Fibroblast of upper back skin (primary cell): Measurements from ENCODE around the gene ZNF541.

Experiments used
- DNase-seq: peaks from one replicate; pipeline ENCODE4 v3.0.0-alpha.2; 2013

ZNF541 gene

DNA sequence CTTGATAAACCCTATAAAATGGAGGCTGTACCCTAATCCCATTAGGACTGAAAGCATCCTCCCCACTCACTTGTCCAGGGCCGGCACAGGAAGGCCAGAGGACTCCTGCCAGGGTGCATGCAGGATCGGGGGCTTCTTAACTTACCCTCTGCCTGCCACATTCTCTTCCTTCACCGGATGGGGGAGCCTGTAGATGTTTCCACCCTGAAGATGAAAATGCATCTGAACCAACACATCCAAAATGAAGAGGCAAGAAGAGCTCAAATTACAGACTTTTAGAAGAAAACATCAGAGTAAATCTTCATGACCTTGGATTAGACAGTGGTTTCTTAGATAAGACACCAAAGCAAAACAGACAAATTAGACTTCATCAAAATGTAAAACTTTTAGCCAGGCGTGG lies 32.2 kb downstream of the ZNF541 start:
- peak; percentile 47 for DNase-seq

DNA sequence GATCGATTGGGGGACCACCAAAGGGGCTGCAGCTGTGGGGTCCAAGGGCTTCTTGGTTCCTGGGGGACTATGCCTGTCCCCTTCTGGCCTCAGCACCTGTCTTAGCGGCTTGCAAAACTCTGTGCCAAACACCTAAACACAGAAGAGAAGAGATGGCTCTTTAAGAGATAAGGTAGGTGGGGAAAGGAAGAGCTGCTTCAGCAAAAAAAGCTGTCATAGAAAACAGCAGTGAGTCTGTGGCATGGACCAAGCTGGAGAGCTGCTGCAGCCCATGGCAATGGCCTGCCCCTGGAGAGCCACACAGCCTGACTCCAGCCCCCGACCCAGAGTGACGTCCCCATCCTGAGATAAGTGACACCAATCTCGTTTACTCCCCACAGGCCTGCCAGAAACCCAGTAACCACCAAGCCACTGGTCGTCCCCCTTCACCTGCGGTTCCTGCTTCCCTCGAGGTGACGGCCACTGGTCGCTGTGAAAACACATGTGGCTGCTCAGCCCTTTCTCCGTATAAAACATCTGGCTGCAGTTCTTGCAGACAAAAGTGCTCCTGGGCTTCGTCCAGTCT lies 33.1 kb downstream of the ZNF541 start:
- DNase-seq = no peak

DNA sequence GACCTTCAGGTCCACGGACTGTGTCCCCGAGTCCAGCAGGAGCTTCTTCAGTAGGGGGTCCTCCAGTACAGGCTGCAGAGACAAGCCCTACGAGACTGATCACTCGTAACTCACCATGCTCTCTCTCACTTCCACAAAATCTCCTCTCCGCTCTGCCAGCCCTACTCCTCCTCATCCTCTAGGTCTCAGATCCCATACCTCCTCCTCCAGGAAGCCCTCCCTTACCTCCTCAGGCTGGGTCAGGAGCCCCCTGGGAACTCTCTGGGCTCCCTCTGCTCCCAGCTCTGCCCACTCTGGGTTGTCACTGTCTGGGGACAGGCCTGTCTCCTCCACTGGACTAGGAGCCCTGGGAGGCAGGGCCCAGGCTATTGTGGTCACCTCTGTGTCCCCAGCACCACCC lies 34.1 kb downstream of the ZNF541 start:
- no peak for DNase-seq

DNA sequence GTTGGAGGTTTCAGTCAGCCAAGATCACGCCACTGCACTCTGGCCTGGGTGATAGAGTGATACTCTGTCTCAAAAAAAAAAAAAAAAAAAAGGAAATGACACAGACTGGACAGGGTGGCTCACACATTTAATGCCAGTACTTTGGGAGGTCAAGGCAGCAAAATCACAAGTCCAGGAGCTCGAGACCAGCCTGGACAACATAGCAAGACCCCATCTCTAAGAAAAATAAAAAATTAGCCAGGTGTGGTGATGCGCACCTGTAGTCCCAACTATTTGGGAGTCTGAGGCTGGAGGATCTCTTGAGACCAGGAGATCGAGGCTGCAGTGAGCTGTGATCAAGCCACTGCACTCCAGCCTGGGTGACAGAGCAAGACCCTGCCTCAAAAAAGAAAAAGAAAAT lies 35.5 kb downstream of the ZNF541 start:
- DNase-seq = no peak

DNA sequence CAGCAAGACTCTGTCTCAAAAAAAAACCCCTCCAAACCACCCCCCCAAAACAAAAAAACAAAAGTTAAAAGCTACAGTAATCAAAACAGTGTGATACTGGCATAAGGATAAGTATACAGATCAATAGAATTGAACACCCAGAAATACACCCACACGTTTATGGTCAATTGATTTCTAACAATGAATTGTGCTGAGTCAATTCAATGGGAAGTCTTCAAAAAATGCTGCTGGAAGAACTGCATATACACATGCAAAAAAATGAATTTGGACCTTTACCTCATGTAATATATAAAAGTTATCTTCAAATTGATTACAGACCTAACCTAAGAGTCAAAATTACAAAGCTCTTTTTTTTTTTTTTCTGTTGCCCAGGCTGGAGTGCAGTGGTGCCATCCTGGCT lies 38.3 kb downstream of the ZNF541 start:
- no peak for DNase-seq

DNA sequence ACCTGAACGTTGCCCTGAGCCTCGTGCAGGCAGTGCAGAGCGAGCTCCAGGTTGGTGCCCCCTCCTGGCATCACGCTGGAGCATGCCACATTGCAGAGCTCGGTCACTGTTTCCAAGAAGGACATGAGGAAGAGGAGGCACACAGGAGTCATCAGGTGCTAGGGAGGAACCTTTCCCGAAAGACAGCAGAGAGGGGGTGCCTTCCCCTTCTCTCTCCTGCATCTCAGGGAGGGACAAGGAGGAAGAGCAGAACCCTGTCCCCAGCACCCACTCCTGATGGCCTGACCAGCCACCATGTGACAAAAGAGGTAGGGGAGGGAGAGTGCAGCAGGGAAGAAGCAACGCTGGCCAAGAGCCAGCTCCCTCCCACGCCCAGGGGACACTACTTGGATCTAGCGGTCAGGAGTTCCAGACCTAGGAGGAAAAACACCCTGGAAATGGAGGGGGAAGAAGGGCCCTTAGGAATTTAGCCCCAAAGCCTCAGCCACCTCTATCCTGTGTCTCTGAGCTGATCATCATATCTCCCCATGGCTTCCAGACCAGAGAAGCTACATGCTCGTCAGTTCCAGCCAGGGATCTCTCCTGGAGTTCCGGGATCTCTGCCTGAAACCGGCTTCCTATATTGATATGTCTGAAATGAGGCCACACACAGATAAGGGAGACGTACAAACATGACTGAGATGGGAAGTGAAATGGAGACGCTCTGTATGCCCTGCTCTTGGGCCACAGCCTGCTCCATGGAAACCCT lies 41.1 kb downstream of the ZNF541 start:
- no peak for DNase-seq

DNA sequence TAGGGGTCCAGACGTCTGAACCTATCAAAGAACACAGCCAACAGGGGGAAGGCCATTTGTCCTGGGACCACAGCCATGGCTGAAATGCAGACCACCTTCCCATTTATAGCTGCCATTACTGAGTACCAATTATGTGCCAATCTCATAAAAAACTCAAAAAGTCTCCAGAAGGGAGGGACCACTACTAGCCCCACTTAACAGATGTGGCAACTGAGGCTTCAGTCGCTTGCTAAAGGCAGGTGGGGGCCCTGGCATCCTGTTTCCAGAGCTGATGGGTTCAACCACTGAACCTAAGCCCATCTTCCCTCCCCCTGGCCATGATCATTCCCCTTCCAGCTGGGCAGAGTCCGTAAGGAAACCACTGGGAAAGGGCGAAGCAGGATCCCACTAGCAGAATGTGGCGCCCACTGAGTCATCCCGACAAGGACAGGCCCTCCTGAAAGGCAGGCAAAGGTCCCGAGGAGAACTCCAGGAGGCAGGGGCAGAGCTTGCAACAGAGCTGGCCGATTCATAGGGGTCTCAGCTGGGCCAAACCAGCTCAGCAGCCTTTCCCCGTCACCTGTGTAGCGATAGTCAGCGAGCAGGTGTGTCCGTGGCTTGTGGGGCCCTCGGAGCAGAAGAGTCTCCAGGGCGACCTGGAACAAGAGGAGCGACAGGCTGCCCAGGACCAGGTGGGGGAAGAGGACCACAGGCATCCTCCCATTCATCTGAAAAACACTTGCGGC lies 43.8 kb downstream of the ZNF541 start:
- DNase-seq = no peak

DNA sequence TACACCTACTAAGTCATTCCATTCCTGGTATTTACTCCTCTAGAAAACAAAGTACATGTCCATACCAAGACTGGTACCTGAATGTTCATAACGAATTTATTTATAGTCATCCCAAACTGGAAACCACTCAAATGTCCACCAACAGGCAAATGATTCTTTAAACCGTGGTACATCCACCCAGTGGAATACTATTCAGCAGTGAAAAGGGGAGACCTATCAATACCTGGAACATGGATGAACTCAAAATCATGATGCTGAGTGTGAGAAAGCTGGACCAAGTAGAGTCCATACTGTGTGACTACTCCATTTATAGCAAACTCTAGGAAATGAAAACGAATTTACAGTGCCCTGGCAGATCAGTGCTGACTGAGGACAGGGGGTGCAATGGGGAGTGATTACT lies 46.1 kb downstream of the ZNF541 start:
- DNase-seq = no peak

DNA sequence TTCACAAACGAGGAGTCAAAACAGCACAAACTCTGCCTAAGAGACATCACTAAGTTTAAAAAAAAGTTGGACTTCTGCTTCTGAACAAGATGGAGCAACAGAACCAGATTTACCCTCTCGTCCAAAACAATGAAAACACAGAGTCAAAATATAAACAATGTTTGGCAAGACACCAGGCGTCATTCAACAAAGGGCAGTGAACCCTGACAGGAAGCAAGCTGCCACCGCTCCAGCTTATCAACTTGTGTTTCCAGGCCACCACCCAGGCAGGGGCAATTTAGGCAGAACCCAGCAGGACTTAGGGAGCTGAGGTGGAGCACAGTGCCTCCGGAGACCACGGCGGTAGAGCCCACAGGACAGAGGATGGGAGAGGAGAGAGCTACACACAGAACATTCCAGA lies 49.5 kb downstream of the ZNF541 start:
- DNase-seq = no peak
